Panc1 (cell line): ENCODE results near the gene GSK3B. TPM values are rescaled to one million over a fixed set of nuclear protein-coding genes. Genes with fewer than 3 reads are reported as not detected.

Source experiments
- ATAC-seq: fragments of 200-7000 bp; cut with Tn5 transposase; 2 replicates; pipeline ENCODE4 v1.9.1; 2020; ENCODE audit warnings: mild to moderate bottlenecking, moderate library complexity
- BruUV-seq: library from RNA; stranded (reverse); fragments of 400-500 nt; replicated peaks from 2 replicates; lab custom pipeline; 2021; lab: Mats Ljungman, UMichigan
- CTCF ChIA-PET: fragments of 300-600 bp; sonication (Branson Sonifier 250); formaldehyde crosslinking; loops from one replicate; lab custom pipeline; 2022; ENCODE audit warnings: antibody characterized with exemption; lab: Charles Lee
- POLR2A ChIA-PET: fragments of 300-600 bp; sonication (Branson Sonifier 250); formaldehyde crosslinking; loops from one replicate; lab custom pipeline; 2022; ENCODE audit warnings: antibody characterized with exemption; lab: Charles Lee
- DNase-seq: peaks from one replicate; pipeline ENCODE4 v3.0.0-alpha.2; 2010; ENCODE audit warnings: low read depth, low spot score
- H3K27ac ChIP-seq: 2 replicates; pipeline ENCODE4 v1.5.1; 2011; ENCODE audit warnings: mild to moderate bottlenecking, low read length, inconsistent platforms
- H3K27me3 ChIP-seq: fragments of 200-500 bp; sonication (Bioruptor generic); 2 replicates; pipeline ENCODE4 v1.6.0; 2014; ENCODE audit warnings: low read length, inconsistent platforms; ENCODE audit not compliant: control insufficient read depth, insufficient read depth
- H3K36me3 ChIP-seq: fragments of 200-500 bp; sonication (Bioruptor generic); 2 replicates; pipeline ENCODE4 v1.5.1; 2014; ENCODE audit warnings: inconsistent platforms, mild to moderate bottlenecking, low read length, moderate library complexity; ENCODE audit not compliant: control insufficient read depth, insufficient read depth
- H3K4me1 ChIP-seq: 2 replicates; pipeline ENCODE4 v1.5.1; 2011; ENCODE audit warnings: inconsistent platforms, mild to moderate bottlenecking, low read length, moderate library complexity; ENCODE audit not compliant: control insufficient read depth, insufficient read depth
- H3K4me3 ChIP-seq, 2 experiments: 2 replicates each; pipeline ENCODE4 v1.5.1; 2011 to 2012; ENCODE audit warnings: low read depth in 2 of 2, low read length in 2 of 2, mild to moderate bottlenecking in 2 of 2, inconsistent platforms in 1 of 2, moderate library complexity in 1 of 2
- H3K9me3 ChIP-seq: fragments of 200-500 bp; sonication (Bioruptor generic); 2 replicates; pipeline ENCODE4 v1.5.1; 2014; ENCODE audit warnings: low read depth, mild to moderate bottlenecking, inconsistent platforms, low read length, moderate library complexity; ENCODE audit not compliant: control insufficient read depth, insufficient read depth
- POLR2AphosphoS5 ChIP-seq: IDR thresholded peaks from 2 replicates; pipeline ENCODE4 v1.6.1; 2012; ENCODE audit warnings: mild to moderate bottlenecking, low read depth, low read length, moderate library complexity
- SIN3A ChIP-seq: IDR thresholded peaks from 2 replicates; pipeline ENCODE4 v1.6.1; 2012; ENCODE audit warnings: low read depth, mild to moderate bottlenecking, low read length, moderate library complexity, borderline replicate concordance; ENCODE audit not compliant: insufficient read depth
- in situ Hi-C: cut with HindIII; loops from 2 replicates; pipeline ENCODE4 v1.10.0; 2016; ENCODE audit warnings: low sequenced_read_pairs, low pct_unique_long_range_greater_than_20kb
- intact Hi-C: fragments of 100-400 bp; cut with micrococcal nuclease; formaldehyde crosslinking; loops from one replicate; pipeline ENCODE4 v1.10.0; 2022; ENCODE audit not compliant: unreplicated experiment
- total RNA-seq: library from RNA; stranded (reverse); gene quantifications from one replicate; pipeline ENCODE4 v1.2.1, GENCODE V29; 2021; ENCODE audit not compliant: unreplicated experiment
- TF ChIP-seq, protein P1 (sequence below): fragments of 450-650 bp; IDR thresholded peaks from 2 replicates; pipeline ENCODE4 v1.5.1; 2017; ENCODE audit warnings: mild to moderate bottlenecking
- TF ChIP-seq, protein P2 (sequence below), 2 experiments: IDR thresholded peaks; 2 replicates each; pipeline ENCODE4 v1.6.1; 2011 to 2012; ENCODE audit warnings: low read depth in 2 of 2, control low read depth in 1 of 2, low read length in 1 of 2, mild to moderate bottlenecking in 1 of 2, moderate library complexity in 1 of 2; ENCODE audit not compliant: insufficient read depth in 1 of 2

Gene GSK3B
- total RNA-seq, 1 experiment from 2014 or later = 35.3 TPM

DNA sequence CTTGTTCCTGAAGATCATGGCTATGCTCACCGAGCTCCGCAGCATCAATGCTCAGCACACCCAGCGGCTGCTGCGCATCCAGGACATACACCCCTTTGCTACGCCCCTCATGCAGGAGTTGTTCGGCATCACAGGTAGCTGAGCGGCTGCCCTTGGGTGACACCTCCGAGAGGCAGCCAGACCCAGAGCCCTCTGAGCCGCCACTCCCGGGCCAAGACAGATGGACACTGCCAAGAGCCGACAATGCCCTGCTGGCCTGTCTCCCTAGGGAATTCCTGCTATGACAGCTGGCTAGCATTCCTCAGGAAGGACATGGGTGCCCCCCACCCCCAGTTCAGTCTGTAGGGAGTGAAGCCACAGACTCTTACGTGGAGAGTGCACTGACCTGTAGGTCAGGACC, 277.2 kb downstream of the GSK3B start:
- H3K36me3 ChIP-seq = no peaks in the 10 kb centered on the region
- TF ChIP-seq, protein P1, sequence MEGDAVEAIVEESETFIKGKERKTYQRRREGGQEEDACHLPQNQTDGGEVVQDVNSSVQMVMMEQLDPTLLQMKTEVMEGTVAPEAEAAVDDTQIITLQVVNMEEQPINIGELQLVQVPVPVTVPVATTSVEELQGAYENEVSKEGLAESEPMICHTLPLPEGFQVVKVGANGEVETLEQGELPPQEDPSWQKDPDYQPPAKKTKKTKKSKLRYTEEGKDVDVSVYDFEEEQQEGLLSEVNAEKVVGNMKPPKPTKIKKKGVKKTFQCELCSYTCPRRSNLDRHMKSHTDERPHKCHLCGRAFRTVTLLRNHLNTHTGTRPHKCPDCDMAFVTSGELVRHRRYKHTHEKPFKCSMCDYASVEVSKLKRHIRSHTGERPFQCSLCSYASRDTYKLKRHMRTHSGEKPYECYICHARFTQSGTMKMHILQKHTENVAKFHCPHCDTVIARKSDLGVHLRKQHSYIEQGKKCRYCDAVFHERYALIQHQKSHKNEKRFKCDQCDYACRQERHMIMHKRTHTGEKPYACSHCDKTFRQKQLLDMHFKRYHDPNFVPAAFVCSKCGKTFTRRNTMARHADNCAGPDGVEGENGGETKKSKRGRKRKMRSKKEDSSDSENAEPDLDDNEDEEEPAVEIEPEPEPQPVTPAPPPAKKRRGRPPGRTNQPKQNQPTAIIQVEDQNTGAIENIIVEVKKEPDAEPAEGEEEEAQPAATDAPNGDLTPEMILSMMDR = no peak
- TF ChIP-seq SIN3A (no peak), POLR2AphosphoS5 (no peak)
- TF ChIP-seq, protein P2, sequence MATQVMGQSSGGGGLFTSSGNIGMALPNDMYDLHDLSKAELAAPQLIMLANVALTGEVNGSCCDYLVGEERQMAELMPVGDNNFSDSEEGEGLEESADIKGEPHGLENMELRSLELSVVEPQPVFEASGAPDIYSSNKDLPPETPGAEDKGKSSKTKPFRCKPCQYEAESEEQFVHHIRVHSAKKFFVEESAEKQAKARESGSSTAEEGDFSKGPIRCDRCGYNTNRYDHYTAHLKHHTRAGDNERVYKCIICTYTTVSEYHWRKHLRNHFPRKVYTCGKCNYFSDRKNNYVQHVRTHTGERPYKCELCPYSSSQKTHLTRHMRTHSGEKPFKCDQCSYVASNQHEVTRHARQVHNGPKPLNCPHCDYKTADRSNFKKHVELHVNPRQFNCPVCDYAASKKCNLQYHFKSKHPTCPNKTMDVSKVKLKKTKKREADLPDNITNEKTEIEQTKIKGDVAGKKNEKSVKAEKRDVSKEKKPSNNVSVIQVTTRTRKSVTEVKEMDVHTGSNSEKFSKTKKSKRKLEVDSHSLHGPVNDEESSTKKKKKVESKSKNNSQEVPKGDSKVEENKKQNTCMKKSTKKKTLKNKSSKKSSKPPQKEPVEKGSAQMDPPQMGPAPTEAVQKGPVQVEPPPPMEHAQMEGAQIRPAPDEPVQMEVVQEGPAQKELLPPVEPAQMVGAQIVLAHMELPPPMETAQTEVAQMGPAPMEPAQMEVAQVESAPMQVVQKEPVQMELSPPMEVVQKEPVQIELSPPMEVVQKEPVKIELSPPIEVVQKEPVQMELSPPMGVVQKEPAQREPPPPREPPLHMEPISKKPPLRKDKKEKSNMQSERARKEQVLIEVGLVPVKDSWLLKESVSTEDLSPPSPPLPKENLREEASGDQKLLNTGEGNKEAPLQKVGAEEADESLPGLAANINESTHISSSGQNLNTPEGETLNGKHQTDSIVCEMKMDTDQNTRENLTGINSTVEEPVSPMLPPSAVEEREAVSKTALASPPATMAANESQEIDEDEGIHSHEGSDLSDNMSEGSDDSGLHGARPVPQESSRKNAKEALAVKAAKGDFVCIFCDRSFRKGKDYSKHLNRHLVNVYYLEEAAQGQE (IDR thresholded peaks at IDR 0.05; ENCODE audit: insufficient read depth in 1 of 2, low read depth in 2 of 2, low read length in 1 of 2) = no peak
- DNase-seq = no peak
- no peak overlapping the region for H3K4me3 ChIP-seq
- no TSS peak for BruUV-seq
- H3K4me1 ChIP-seq = no peaks in the 10 kb centered on the region
- intact Hi-C loops (no loop called here), in situ Hi-C loops (no loop called here)
- no peaks in the 10 kb centered on the region for H3K9me3 ChIP-seq
- no peaks in the 10 kb centered on the region for H3K27me3 ChIP-seq
- ChIA-PET POLR2A (no interaction called here), CTCF (no interaction called here)
- ATAC-seq = no peak
- H3K27ac ChIP-seq = no peak overlapping the region

DNA sequence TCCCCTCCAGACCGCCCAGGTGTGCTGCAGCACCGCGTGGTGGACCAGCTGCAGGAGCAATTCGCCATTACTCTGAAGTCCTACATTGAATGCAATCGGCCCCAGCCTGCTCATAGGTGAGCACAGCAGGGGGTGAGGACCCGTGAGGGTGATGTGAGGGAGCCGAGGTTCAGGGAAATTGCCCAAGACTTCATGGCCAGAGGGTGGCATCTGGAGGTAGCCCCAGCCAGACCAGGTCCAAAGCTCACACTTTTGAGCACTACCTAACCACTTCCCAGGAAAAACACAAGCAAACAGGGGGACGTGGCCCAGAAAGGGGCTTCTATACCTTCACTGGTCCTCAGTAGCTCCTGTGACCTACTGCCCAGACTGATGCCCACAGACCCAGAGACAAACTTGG, 278.5 kb downstream of the GSK3B start:
- Histone ChIP-seq H3K27me3 (no peaks in the 10 kb centered on the region), H3K36me3 (no peaks in the 10 kb centered on the region), H3K4me3 (no peak overlapping the region), H3K9me3 (no peaks in the 10 kb centered on the region), H3K4me1 (no peaks in the 10 kb centered on the region), H3K27ac (no peak overlapping the region)
- in situ Hi-C loops = no loop called here
- POLR2A ChIA-PET = no interaction called here
- CTCF ChIA-PET = no interaction called here
- intact Hi-C loops = no loop called here
- ATAC-seq = no peak
- BruUV-seq = no TSS peak
- TF ChIP-seq, protein P2 (IDR thresholded peaks at IDR 0.05; ENCODE audit: insufficient read depth in 1 of 2, low read depth in 2 of 2, low read length in 1 of 2) = no peak
- DNase-seq = no peak
